HepG2 (cell line): ENCODE results near the gene SLC22A4. TPM values are rescaled to one million over a fixed set of nuclear protein-coding genes. Genes with fewer than 3 reads are reported as not detected.

Experiments
- ATAC-seq: fragments of 200-7000 bp; cut with Tn5 transposase; 3 replicates; pipeline ENCODE4 v1.9.1; 2020; ENCODE audit warnings: mild to moderate bottlenecking, moderate library complexity
- BruUV-seq: library from RNA; stranded (reverse); fragments of 400-500 nt; replicated peaks from 2 replicates; lab custom pipeline; 2021; lab: Mats Ljungman, UMichigan
- CTCF ChIA-PET: fragments of 300-600 bp; formaldehyde crosslinking; extraction: SDS; loops from one replicate; lab custom pipeline; 2021; ENCODE audit warnings: low total read pairs, inconsistent platforms, low intra/inter-chr PET ratio; lab: Yijun Ruan, JAX
- POLR2A ChIA-PET: fragments of 350-600 bp; sonication (Branson Sonifier 250); formaldehyde crosslinking; loops from one replicate; lab custom pipeline; 2020; ENCODE audit warnings: antibody characterized with exemption, inconsistent platforms; lab: Yijun Ruan, JAX
- DNase-seq: peaks from one replicate; pipeline ENCODE4 v3.0.0-alpha.2; 2015; ENCODE audit warnings: low spot score
- FAIRE-seq: peaks from 3 replicates; lab custom pipeline; 2011; peaks lifted over from hg19 to GRCh38; lab: Jason Lieb, UNC
- H2AFZ ChIP-seq: one replicate; pipeline ENCODE4 v1.6.1; 2011; ENCODE audit warnings: low read length, inconsistent platforms
- H3K27ac ChIP-seq: fragments of 300-600 bp; 3 replicates; pipeline ENCODE4 v1.8.0; 2011; ENCODE audit warnings: mixed run types, mild to moderate bottlenecking, mixed read lengths, low read length, inconsistent platforms; ENCODE audit not compliant: insufficient read depth; ENCODE audit errors: extremely low read length
- H3K27me3 ChIP-seq, 2 experiments: fragments of 200-600 bp in 1 of 2; 2 replicates in 1 of 2; 3 replicates in 1 of 2; pipeline versions ENCODE4 v1.6.0 to v1.8.0; 2011; ENCODE audit warnings: low read length in 2 of 2, mild to moderate bottlenecking in 2 of 2, moderate library complexity in 2 of 2, inconsistent platforms in 1 of 2; ENCODE audit not compliant: insufficient read depth in 2 of 2, control insufficient read depth in 1 of 2
- H3K36me3 ChIP-seq, 2 experiments: fragments of 200-600 bp in 1 of 2; replicated peaks in 1 of 2; 2 replicates in 1 of 2; 3 replicates in 1 of 2; pipeline versions ENCODE4 v1.5.1 to v1.8.0; 2011; ENCODE audit warnings: low read length in 2 of 2, inconsistent platforms in 1 of 2; ENCODE audit not compliant: insufficient read depth in 2 of 2, control insufficient read depth in 1 of 2
- H3K4me1 ChIP-seq: 2 replicates; pipeline ENCODE4 v1.5.1; 2012; ENCODE audit warnings: low read length, inconsistent platforms; ENCODE audit not compliant: insufficient read depth
- H3K4me2 ChIP-seq: 2 replicates; pipeline ENCODE4 v1.6.0; 2011; ENCODE audit warnings: low read depth, low read length, inconsistent platforms
- H3K4me3 ChIP-seq, 3 experiments: fragments of 200-600 bp in 1 of 3; sonication (generic), shearing (Covaris generic) in 1 of 3; replicated peaks in 1 of 3; 2 replicates each; pipeline ENCODE4 v1.5.1; 2011 to 2016; ENCODE audit warnings: low read length in 3 of 3, inconsistent platforms in 2 of 3, low read depth in 2 of 3, mild to moderate bottlenecking in 2 of 3, control low read depth in 1 of 3, mixed read lengths in 1 of 3; ENCODE audit not compliant: insufficient read depth in 1 of 3
- H3K79me2 ChIP-seq: one replicate; pipeline ENCODE4 v1.6.1; 2011; ENCODE audit warnings: low read length, inconsistent platforms; ENCODE audit not compliant: insufficient read depth
- H3K9ac ChIP-seq: 2 replicates; pipeline ENCODE4 v1.6.0; 2011; ENCODE audit warnings: mild to moderate bottlenecking, low read depth, low read length, inconsistent platforms; ENCODE audit not compliant: insufficient read depth
- H3K9me3 ChIP-seq: 2 replicates; pipeline ENCODE4 v1.5.1; 2012; ENCODE audit warnings: mild to moderate bottlenecking, low read length
- H4K20me1 ChIP-seq: 2 replicates; pipeline ENCODE4 v1.6.0; 2011; ENCODE audit warnings: inconsistent platforms, mild to moderate bottlenecking, low read length, moderate library complexity; ENCODE audit not compliant: insufficient read depth
- HOXA7 ChIP-seq: sonication (generic); formaldehyde crosslinking; IDR thresholded peaks from 2 replicates; pipeline ENCODE4 v1.8.1; 2022; ENCODE audit warnings: mild to moderate bottlenecking, missing genetic modification reagents, moderate library complexity
- KDM1A ChIP-seq: IDR thresholded peaks from 2 replicates; pipeline ENCODE4 v1.6.1; 2016; ENCODE audit warnings: missing compliant biosample characterization
- PCBP1 ChIP-seq: fragments of 200-400 bp; formaldehyde crosslinking; IDR thresholded peaks from 2 replicates; pipeline ENCODE4 v1.6.1; 2017; ENCODE audit warnings: mild to moderate bottlenecking, low read depth, low read length, borderline replicate concordance
- PHF21A ChIP-seq: sonication (generic); formaldehyde crosslinking; IDR thresholded peaks from 2 replicates; pipeline ENCODE4 v1.5.0; 2020; ENCODE audit warnings: mild to moderate bottlenecking, missing genetic modification reagents
- SATB2 ChIP-seq: sonication (generic); formaldehyde crosslinking; IDR thresholded peaks from 2 replicates; pipeline ENCODE4 v1.5.0; 2020; ENCODE audit warnings: missing genetic modification reagents
- SIN3A ChIP-seq: IDR thresholded peaks from 2 replicates; pipeline ENCODE4 v1.6.1; 2011; ENCODE audit warnings: low read depth, mild to moderate bottlenecking, control low read depth, low read length, borderline replicate concordance
- SIN3B ChIP-seq: fragments of 150-350 bp; IDR thresholded peaks from 2 replicates; pipeline ENCODE4 v1.6.1; 2014; ENCODE audit warnings: low read length
- TMF1 ChIP-seq: sonication (generic); formaldehyde crosslinking; IDR thresholded peaks from 2 replicates; pipeline ENCODE4 v1.8.1; 2022; ENCODE audit warnings: low read depth, missing genetic modification reagents
- TOPORS ChIP-seq: sonication (generic); formaldehyde crosslinking; IDR thresholded peaks from 2 replicates; pipeline ENCODE4 v1.8.0; 2023; ENCODE audit warnings: mild to moderate bottlenecking, missing genetic modification reagents
- ZFAT ChIP-seq: sonication (generic); formaldehyde crosslinking; conservative IDR thresholded peaks from 2 replicates; pipeline ENCODE4 v1.8.1; 2023; ENCODE audit warnings: missing genetic modification reagents, inconsistent platforms
- ZNF232 ChIP-seq: sonication (generic); formaldehyde crosslinking; IDR thresholded peaks from 2 replicates; pipeline ENCODE4 v1.4.0; 2020; ENCODE audit warnings: missing genetic modification reagents, borderline replicate concordance
- ZNF292 ChIP-seq: sonication (generic); formaldehyde crosslinking; IDR thresholded peaks from 2 replicates; pipeline ENCODE4 v1.8.1; 2022; ENCODE audit warnings: mild to moderate bottlenecking, low read depth, missing genetic modification reagents, borderline replicate concordance
- ZNF431 ChIP-seq: sonication (generic); formaldehyde crosslinking; IDR thresholded peaks from 2 replicates; pipeline ENCODE4 v1.9.0; 2022; ENCODE audit warnings: missing genetic modification reagents, low read depth, mild to moderate bottlenecking, borderline replicate concordance
- ZNF572 ChIP-seq: sonication (generic); formaldehyde crosslinking; IDR thresholded peaks from 2 replicates; pipeline ENCODE4 v1.5.1; 2020; ENCODE audit warnings: mild to moderate bottlenecking, missing genetic modification reagents
- ZNF775 ChIP-seq: sonication (generic); formaldehyde crosslinking; IDR thresholded peaks from 2 replicates; pipeline ENCODE4 v1.4.0; 2020; ENCODE audit warnings: missing genetic modification reagents, mild to moderate bottlenecking, moderate library complexity, borderline replicate concordance
- WGBS: methylation state at CpG from one replicate; pipeline ENCODE4 v1.1.6; 2017; ENCODE audit warnings: low lambda C conversion rate; 5-methylcytosine and 5-hydroxymethylcytosine counted together
- in situ Hi-C: cut with HindIII; loops from 2 replicates; pipeline ENCODE4 v1.10.0; 2017; ENCODE audit warnings: low pct_unique_long_range_greater_than_20kb; ENCODE audit not compliant: extremely low pct_ligation_motif_present
- intact Hi-C: fragments of 100-400 bp; cut with micrococcal nuclease; formaldehyde crosslinking; loops from one replicate; pipeline ENCODE4 v1.10.0; 2022; ENCODE audit not compliant: unreplicated experiment
- polyA plus RNA-seq, 8 experiments: library from polyadenylated mRNA; depleted of rRNA in 3 of 8; stranded (reverse) in 7 of 8; unstranded in 1 of 8; fragments of >200 nt; fragmentation: Illumina TruSeq in 4 of 8; extraction: Trizol in 4 of 8; gene quantifications; 2 replicates each; pipeline versions ENCODE4 v1.2.1 to v1.2.3, GENCODE V29; 2011 to 2016; ENCODE audit warnings: low read depth in 4 of 8, missing spikeins in 1 of 8, mixed read lengths in 1 of 8; ENCODE audit not compliant: insufficient read depth in 1 of 8
- total RNA-seq, 5 experiments: library from RNA; depleted of rRNA; stranded (reverse); fragments of >200 nt; fragmentation: Illumina TruSeq; extraction: Trizol; gene quantifications; 2 replicates each; pipeline ENCODE4 v1.2.3, GENCODE V29; 2016; ENCODE audit warnings: low read depth in 1 of 5
- TF ChIP-seq, protein P1 (sequence below): IDR thresholded peaks from 2 replicates; pipeline ENCODE4 v1.6.1; 2018; ENCODE audit warnings: missing genetic modification reagents

The SLC22A4 gene
- total and polyA plus RNA-seq, 2 of the 13 experiments (the other 11 are each of a cell fraction or from before 2014, with no cell fraction given): 0.33 to 0.62 TPM

DNA sequence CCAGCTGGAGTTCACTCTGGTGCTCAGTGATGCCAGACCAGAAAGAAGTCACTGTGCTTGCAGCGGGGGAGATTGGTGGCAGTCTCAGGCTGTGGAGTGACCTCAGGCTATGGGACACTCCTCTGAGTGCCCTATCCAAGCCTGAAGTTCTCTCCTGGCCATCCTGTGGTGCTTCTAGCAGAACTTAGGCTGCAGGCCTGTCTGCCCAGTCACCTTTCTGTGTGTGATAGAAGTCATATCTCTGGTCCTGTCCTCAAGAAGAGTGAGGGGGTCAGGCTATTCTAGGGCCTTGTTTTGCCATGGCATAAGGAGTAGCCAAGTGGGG, 27.4 kb upstream of the SLC22A4 start:
- DNase-seq (no peak), FAIRE-seq (no peak), ATAC-seq (no peak)
- Histone ChIP-seq H3K27ac (no peak overlapping the region), H3K27me3 (no peaks in the 10 kb centered on the region), H3K4me1 (peaks cover 52% of the 10 kb centered on the region), H3K4me2 (no peak overlapping the region), H2AFZ (no peak overlapping the region), H3K4me3 (no peak overlapping the region), H4K20me1 (no peaks in the 10 kb centered on the region), H3K9me3 (no peaks in the 10 kb centered on the region), H3K36me3 (no peaks in the 10 kb centered on the region), H3K9ac (no peak overlapping the region), H3K79me2 (no peaks in the 10 kb centered on the region)
- in situ Hi-C loops (no loop called here), intact Hi-C loops (no loop called here)
- TF ChIP-seq SIN3B (no peak), ZFAT (CRISPR knock-in tag) (no peak), KDM1A (CRISPR knock-in tag) (no peak), TMF1 (CRISPR knock-in tag) (no peak), TOPORS (CRISPR knock-in tag) (no peak), SATB2 (CRISPR knock-in tag) (no peak), ZNF292 (CRISPR knock-in tag) (no peak), PCBP1 (no peak), ZNF431 (CRISPR knock-in tag) (no peak), HOXA7 (CRISPR knock-in tag) (no peak), ZNF775 (no peak), ZNF572 (no peak), SIN3A (no peak), PHF21A (CRISPR knock-in tag) (no peak), ZNF232 (CRISPR knock-in tag) (no peak)
- TF ChIP-seq, protein P1, sequence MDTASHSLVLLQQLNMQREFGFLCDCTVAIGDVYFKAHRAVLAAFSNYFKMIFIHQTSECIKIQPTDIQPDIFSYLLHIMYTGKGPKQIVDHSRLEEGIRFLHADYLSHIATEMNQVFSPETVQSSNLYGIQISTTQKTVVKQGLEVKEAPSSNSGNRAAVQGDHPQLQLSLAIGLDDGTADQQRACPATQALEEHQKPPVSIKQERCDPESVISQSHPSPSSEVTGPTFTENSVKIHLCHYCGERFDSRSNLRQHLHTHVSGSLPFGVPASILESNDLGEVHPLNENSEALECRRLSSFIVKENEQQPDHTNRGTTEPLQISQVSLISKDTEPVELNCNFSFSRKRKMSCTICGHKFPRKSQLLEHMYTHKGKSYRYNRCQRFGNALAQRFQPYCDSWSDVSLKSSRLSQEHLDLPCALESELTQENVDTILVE (CRISPR knock-in tag): no peak
- BruUV-seq: no TSS peak
- ChIA-PET CTCF (no interaction called here), POLR2A (no interaction called here)
- no CpG with 5 or more reads among the region's 1 CpG for WGBS
